ENCODE data around the gene CNKSR3. TPM values are rescaled to one million over a fixed set of nuclear protein-coding genes. Genes with fewer than 3 reads are reported as not detected.

The CNKSR3 gene
- total and polyA plus RNA-seq, 12 donors, result 4.2 to 42.2 (median 24.1) TPM

DNA sequence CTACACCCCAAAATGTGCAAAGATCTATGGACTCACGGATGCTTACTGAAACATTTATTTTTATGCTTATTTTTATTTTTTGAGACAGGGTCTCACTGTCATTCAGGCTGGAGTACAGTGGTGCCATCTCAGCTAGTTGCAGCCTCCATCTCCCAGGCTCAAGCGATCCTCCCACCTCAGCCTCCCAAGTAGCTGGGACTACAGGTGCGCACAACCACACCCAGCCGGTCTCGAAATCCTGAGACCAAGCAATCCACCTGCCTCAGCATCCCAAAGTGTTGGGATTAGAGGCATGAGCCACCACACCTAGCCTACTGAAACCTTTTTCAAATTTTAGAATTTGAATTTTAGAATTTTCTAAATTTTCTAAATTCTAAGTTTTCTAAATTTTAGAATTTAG is 103.0 kb downstream of the CNKSR3 start:
- Histone ChIP-seq H3K27ac (no peak overlapping the region), H3K4me1 (peaks cover 7 to 50% (median 28%) of the 10 kb centered on the region in 9 donors)
- intact Hi-C loops (cut with DNase I), result loop anchor here in 3 of 10 donors (10.0 kb wide), 2 partner anchors 123 to 253 kb away; no protein-coding TSS in a partner anchor

GRCh38 chr6:154406869-154407268 is 103.6 kb downstream of the CNKSR3 start:
- DNase-seq (no peak), ATAC-seq (no peak)
- Histone ChIP-seq H3K27me3 (no peaks in the 10 kb centered on the region), H3K4me3 (no peak overlapping the region), H3K27ac (no peak overlapping the region), H3K9me3 (no peaks in the 10 kb centered on the region), H3K36me3 (peaks cover 0 to 43% (median 0%) of the 10 kb centered on the region in 9 donors), H3K4me1 (peaks cover 7 to 45% (median 28%) of the 10 kb centered on the region in 9 donors)
- intact Hi-C loops (cut with DNase I), result loop anchor here in 3 of 10 donors (10.0 kb wide), 2 partner anchors 122 to 252 kb away; no protein-coding TSS in a partner anchor
- TF ChIP-seq CTCF (IDR thresholded peaks at IDR 0.05), result no peak
- WGBS, 2 donors, result 96 to 98% methylated on average over 10 of the region's 10 CpGs

More for the DNA sequence above, 103.0 kb downstream of the CNKSR3 start:
- H3K36me3 ChIP-seq, result peaks cover 0 to 37% (median 0%) of the 10 kb centered on the region in 9 donors
- no peaks in the 10 kb centered on the region for H3K27me3 ChIP-seq
- 97 to 99% methylated on average over 5 of the region's 5 CpGs for WGBS, 2 donors
- DNase-seq (no peak), ATAC-seq (no peak)
- no peak overlapping the region for H3K4me3 ChIP-seq
- H3K9me3 ChIP-seq, result no peaks in the 10 kb centered on the region
- no peak for TF ChIP-seq CTCF (IDR thresholded peaks at IDR 0.05)

- Histone ChIP-seq H3K9me3 (no peaks in the 10 kb centered on the region), H3K4me3 (no peak overlapping the region), H3K4me1 (peaks cover 7 to 40% (median 23%) of the 10 kb centered on the region in 9 donors), H3K36me3 (peaks cover 0 to 49% (median 0%) of the 10 kb centered on the region in 9 donors), H3K27me3 (no peaks in the 10 kb centered on the region), H3K27ac (no peak overlapping the region)
- ATAC-seq (no peak), DNase-seq (no peak)
- intact Hi-C loops (cut with DNase I), result loop anchor here in 3 of 10 donors (10.0 kb wide), 2 partner anchors 122 to 252 kb away; no protein-coding TSS in a partner anchor
- WGBS, 2 donors, result 97% methylated on average over 20 of the region's 20 CpGs
- no peak for TF ChIP-seq CTCF (IDR thresholded peaks at IDR 0.05)
Measured at GRCh38 chr6:154406301-154406700, 104.2 kb downstream of the CNKSR3 start.

GRCh38 chr6:154404791-154405400 is 105.6 kb downstream of the CNKSR3 start:
- 89 to 93% methylated on average over 6 of the region's 6 CpGs for WGBS, 2 donors
- H3K4me3 ChIP-seq, result no peak overlapping the region
- H3K27me3 ChIP-seq, result no peaks in the 10 kb centered on the region
- intact Hi-C loops (cut with DNase I), result loop anchor here in 3 of 10 donors (10.0 kb wide), 2 partner anchors 120 to 250 kb away; no protein-coding TSS in a partner anchor
- no peak for DNase-seq
- peaks cover 0 to 26% (median 11%) of the 10 kb centered on the region in 9 donors for H3K4me1 ChIP-seq
- peaks cover 0 to 52% (median 2%) of the 10 kb centered on the region in 9 donors for H3K36me3 ChIP-seq
- no peaks in the 10 kb centered on the region for H3K9me3 ChIP-seq
- no peak for TF ChIP-seq CTCF (IDR thresholded peaks at IDR 0.05)
- ATAC-seq, result no peak
- H3K27ac ChIP-seq, result no peak overlapping the region

All from heart right ventricle (tissue), 16 donors.